ENCODE results near the gene PRICKLE2. TPM values are rescaled to one million over a fixed set of nuclear protein-coding genes. Genes with fewer than 3 reads are reported as not detected.

The PRICKLE2 gene
- total RNA-seq, 4 donors from 2014 or later, result 26.2 to 87.3 (median 47.9) TPM

- H3K9me3 ChIP-seq, result no peaks in the 10 kb centered on the region
- TF ChIP-seq POLR2A (IDR thresholded peaks at IDR 0.05), result no peak
- TF ChIP-seq, protein P1, sequence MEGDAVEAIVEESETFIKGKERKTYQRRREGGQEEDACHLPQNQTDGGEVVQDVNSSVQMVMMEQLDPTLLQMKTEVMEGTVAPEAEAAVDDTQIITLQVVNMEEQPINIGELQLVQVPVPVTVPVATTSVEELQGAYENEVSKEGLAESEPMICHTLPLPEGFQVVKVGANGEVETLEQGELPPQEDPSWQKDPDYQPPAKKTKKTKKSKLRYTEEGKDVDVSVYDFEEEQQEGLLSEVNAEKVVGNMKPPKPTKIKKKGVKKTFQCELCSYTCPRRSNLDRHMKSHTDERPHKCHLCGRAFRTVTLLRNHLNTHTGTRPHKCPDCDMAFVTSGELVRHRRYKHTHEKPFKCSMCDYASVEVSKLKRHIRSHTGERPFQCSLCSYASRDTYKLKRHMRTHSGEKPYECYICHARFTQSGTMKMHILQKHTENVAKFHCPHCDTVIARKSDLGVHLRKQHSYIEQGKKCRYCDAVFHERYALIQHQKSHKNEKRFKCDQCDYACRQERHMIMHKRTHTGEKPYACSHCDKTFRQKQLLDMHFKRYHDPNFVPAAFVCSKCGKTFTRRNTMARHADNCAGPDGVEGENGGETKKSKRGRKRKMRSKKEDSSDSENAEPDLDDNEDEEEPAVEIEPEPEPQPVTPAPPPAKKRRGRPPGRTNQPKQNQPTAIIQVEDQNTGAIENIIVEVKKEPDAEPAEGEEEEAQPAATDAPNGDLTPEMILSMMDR (IDR thresholded peaks at IDR 0.05), result no peak
- H3K4me1 ChIP-seq, result no peaks in the 10 kb centered on the region
- intact Hi-C loops (cut with DNase I; ENCODE audit: low total_unique reads), result no loop called here
- no peaks in the 10 kb centered on the region for H3K27me3 ChIP-seq
- no peak overlapping the region for H3K4me3 ChIP-seq
- no peak overlapping the region for H3K27ac ChIP-seq
- no peak for DNase-seq
- H3K36me3 ChIP-seq, result no peaks in the 10 kb centered on the region
These were observed 45.0 kb upstream of the PRICKLE2 start for GRCh38 chr3:64270142-64270865.

DNA sequence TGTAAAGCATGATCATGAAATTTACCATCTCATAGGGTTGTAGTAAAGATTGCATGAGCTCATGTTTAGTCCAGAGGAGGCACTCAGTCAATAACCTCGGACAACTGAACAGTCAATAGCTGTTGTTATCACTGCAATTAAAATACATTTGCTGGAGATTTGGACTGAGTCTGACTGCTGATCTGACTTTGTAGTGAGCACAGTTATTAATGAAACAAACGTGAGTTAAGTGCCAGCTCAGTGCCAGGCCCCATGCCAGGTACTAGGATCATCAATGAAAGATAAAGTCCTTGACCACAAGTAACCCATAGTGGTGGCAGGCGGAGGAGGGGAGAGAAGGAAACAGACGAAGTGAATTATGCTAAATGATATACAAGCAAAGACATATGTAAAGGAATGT lies 43.7 kb upstream of the PRICKLE2 start:
- no peaks in the 10 kb centered on the region for H3K9me3 ChIP-seq
- peaks cover 0 to 6% of the 10 kb centered on the region in 2 donors for H3K4me1 ChIP-seq
- TF ChIP-seq POLR2A (IDR thresholded peaks at IDR 0.05), result no peak
- TF ChIP-seq, protein P1 (IDR thresholded peaks at IDR 0.05), result no peak
- H3K36me3 ChIP-seq, result no peaks in the 10 kb centered on the region
- intact Hi-C loops (cut with DNase I; ENCODE audit: low total_unique reads), result no loop called here
- no peaks in the 10 kb centered on the region for H3K27me3 ChIP-seq
- DNase-seq, result no peak
- no peak overlapping the region for H3K4me3 ChIP-seq
- peak overlapping the region in 1 of 2 donors; percentile 94 for H3K27ac ChIP-seq

GRCh38 chr3:64267721-64268604 lies 42.7 kb upstream of the PRICKLE2 start:
- no peaks in the 10 kb centered on the region for H3K36me3 ChIP-seq
- H3K9me3 ChIP-seq, result no peaks in the 10 kb centered on the region
- peaks cover 0 to 12% of the 10 kb centered on the region in 2 donors for H3K4me1 ChIP-seq
- H3K27me3 ChIP-seq, result no peaks in the 10 kb centered on the region
- peak; percentile 78 to 86 for DNase-seq
- TF ChIP-seq POLR2A (IDR thresholded peaks at IDR 0.05), result peak; percentile 49 to 86
- TF ChIP-seq, protein P1 (IDR thresholded peaks at IDR 0.05), result peak in 1 of 4 experiments; percentile 11
- intact Hi-C loops (cut with DNase I; ENCODE audit: low total_unique reads), result no loop called here
- H3K4me3 ChIP-seq, result peak overlapping the region; percentile 60 to 71
- H3K27ac ChIP-seq, result peak overlapping the region; percentile 93 to 94

DNA sequence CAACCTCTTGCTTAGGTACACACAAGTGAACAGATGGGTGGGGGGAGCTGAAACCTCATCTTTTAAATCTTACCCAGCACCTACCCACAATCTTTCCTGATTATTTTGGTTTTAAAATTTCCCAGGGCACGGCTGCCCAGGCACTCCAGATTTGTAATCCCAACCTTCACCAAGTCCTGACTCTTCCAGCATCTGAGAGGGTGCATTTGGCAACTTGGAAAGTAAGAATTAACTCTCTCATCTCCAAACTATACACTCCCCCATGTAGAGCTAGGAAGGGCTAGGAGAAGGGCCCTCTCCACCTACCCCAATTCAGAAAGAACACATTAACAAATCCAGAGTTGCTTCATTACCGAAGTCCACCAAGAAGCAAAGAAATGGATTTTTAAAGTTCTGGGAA lies 41.7 kb upstream of the PRICKLE2 start:
- TF ChIP-seq POLR2A (IDR thresholded peaks at IDR 0.05), result no peak
- TF ChIP-seq, protein P1 (IDR thresholded peaks at IDR 0.05), result no peak
- Histone ChIP-seq H3K9me3 (no peaks in the 10 kb centered on the region), H3K4me3 (peak overlapping the region; percentile 60 to 71), H3K4me1 (peaks cover 0 to 12% of the 10 kb centered on the region in 2 donors), H3K27ac (peak overlapping the region; percentile 93 to 94), H3K27me3 (no peaks in the 10 kb centered on the region), H3K36me3 (no peaks in the 10 kb centered on the region)
- DNase-seq, result no peak
- intact Hi-C loops (cut with DNase I; ENCODE audit: low total_unique reads), result no loop called here
